Panc1 (cell line): ENCODE measurements around the gene GUCY2F.

Source experiments
- POLR2AphosphoS5 ChIP-seq: IDR thresholded peaks from 2 replicates; pipeline ENCODE4 v1.6.1; 2012; ENCODE audit warnings: mild to moderate bottlenecking, low read depth, low read length, moderate library complexity
- TF ChIP-seq, protein P1 (sequence below): fragments of 450-650 bp; IDR thresholded peaks from 2 replicates; pipeline ENCODE4 v1.5.1; 2017; ENCODE audit warnings: mild to moderate bottlenecking

DNA sequence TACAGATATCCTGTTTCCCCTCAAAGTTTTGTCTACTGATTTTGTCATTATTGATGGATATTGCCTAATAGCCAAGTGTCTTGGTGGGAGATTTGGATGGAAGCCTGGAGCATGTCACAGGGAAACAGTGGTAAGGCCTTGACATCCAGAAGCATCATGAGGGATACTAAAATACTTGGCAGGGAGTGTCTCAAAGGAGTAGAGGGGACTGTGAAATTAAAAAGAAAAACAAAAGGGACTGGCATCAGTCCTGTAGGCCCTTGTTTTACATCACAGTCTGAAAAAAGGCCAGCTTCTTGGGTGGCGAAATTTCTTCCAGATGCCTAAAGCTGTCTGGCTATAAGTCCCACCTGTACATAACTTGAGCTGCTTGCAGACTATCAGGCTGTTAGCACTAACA is 83.8 kb downstream of the GUCY2F start:
- TF ChIP-seq, protein P1, sequence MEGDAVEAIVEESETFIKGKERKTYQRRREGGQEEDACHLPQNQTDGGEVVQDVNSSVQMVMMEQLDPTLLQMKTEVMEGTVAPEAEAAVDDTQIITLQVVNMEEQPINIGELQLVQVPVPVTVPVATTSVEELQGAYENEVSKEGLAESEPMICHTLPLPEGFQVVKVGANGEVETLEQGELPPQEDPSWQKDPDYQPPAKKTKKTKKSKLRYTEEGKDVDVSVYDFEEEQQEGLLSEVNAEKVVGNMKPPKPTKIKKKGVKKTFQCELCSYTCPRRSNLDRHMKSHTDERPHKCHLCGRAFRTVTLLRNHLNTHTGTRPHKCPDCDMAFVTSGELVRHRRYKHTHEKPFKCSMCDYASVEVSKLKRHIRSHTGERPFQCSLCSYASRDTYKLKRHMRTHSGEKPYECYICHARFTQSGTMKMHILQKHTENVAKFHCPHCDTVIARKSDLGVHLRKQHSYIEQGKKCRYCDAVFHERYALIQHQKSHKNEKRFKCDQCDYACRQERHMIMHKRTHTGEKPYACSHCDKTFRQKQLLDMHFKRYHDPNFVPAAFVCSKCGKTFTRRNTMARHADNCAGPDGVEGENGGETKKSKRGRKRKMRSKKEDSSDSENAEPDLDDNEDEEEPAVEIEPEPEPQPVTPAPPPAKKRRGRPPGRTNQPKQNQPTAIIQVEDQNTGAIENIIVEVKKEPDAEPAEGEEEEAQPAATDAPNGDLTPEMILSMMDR = no peak
- TF ChIP-seq POLR2AphosphoS5 = no peak
